Measurements from ENCODE around the gene TTC9.

DNA sequence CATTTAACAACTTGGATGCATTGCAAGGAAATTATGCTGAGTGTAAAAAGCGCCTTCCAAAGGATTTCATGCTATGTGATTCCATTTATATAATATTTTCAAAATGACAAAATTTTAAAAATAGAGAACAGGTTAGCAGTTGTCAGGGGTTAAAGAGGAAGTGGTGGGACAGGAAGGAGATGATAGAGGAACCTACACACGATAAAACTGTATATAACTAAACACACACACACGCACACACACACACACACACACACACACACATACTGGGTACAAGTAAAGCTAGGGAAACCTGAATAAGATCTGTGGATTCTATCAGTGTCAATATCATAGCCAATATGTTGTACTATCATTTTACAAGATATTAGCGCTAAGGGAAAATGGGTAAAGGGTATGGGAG lies 17.2 kb downstream of the TTC9 start:
- TF ChIP-seq, protein P1, sequence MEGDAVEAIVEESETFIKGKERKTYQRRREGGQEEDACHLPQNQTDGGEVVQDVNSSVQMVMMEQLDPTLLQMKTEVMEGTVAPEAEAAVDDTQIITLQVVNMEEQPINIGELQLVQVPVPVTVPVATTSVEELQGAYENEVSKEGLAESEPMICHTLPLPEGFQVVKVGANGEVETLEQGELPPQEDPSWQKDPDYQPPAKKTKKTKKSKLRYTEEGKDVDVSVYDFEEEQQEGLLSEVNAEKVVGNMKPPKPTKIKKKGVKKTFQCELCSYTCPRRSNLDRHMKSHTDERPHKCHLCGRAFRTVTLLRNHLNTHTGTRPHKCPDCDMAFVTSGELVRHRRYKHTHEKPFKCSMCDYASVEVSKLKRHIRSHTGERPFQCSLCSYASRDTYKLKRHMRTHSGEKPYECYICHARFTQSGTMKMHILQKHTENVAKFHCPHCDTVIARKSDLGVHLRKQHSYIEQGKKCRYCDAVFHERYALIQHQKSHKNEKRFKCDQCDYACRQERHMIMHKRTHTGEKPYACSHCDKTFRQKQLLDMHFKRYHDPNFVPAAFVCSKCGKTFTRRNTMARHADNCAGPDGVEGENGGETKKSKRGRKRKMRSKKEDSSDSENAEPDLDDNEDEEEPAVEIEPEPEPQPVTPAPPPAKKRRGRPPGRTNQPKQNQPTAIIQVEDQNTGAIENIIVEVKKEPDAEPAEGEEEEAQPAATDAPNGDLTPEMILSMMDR (conservative IDR thresholded peaks at IDR 0.05): no peak
- TF ChIP-seq EZH2 (IDR thresholded peaks at IDR 0.05; ENCODE audit: low read depth): no peak

Data from PC-9 (cell line).